Stomach smooth muscle (tissue), 2 donors: Measurements from ENCODE around the gene BMP6.

Experiments
- H3K27ac ChIP-seq: one replicate; pipeline ENCODE4 v1.7.0; 2013; ENCODE audit warnings: mild to moderate bottlenecking, low read length, inconsistent platforms
- H3K27me3 ChIP-seq, 2 donors: one replicate each; pipeline ENCODE4 v1.7.0; 2013; ENCODE audit warnings: low read length in 2 of 2; ENCODE audit not compliant: insufficient read depth in 2 of 2, control insufficient read depth in 1 of 2
- H3K36me3 ChIP-seq, 2 donors: one replicate each; pipeline ENCODE4 v1.7.0; 2013; ENCODE audit warnings: low read length in 2 of 2; ENCODE audit not compliant: control insufficient read depth in 2 of 2, insufficient read depth in 2 of 2
- H3K4me1 ChIP-seq: one replicate; pipeline ENCODE4 v1.7.0; 2013; ENCODE audit warnings: low read length; ENCODE audit not compliant: control insufficient read depth, insufficient read depth
- H3K4me3 ChIP-seq, 2 donors: one replicate each; pipeline ENCODE4 v1.7.0; 2013; ENCODE audit warnings: low read length in 2 of 2
- H3K9ac ChIP-seq, 2 donors: one replicate each; pipeline ENCODE4 v1.7.0; 2013; ENCODE audit warnings: low read length in 2 of 2, mild to moderate bottlenecking in 1 of 2
- H3K9me3 ChIP-seq, 2 donors: one replicate each; pipeline ENCODE4 v1.7.0; 2013; ENCODE audit warnings: low read length in 2 of 2; ENCODE audit not compliant: control insufficient read depth in 2 of 2
- donor health status: healthy.
- donor health status: Pancreatic carcinoma.

BMP6 gene

GRCh38 chr6:7827142-7827541 is 101.2 kb downstream of the BMP6 start:
- no peaks in the 10 kb centered on the region for H3K27me3 ChIP-seq
- H3K9me3 ChIP-seq: no peaks in the 10 kb centered on the region
- H3K36me3 ChIP-seq: no peaks in the 10 kb centered on the region
- no peak overlapping the region for H3K4me3 ChIP-seq
- peaks cover 4% of the 10 kb centered on the region for H3K4me1 ChIP-seq
- H3K27ac ChIP-seq: no peak overlapping the region
- H3K9ac ChIP-seq: no peak overlapping the region

GRCh38 chr6:7828124-7828523 is 102.2 kb downstream of the BMP6 start:
- H3K27ac ChIP-seq: no peak overlapping the region
- peaks cover 4% of the 10 kb centered on the region for H3K4me1 ChIP-seq
- no peak overlapping the region for H3K9ac ChIP-seq
- no peaks in the 10 kb centered on the region for H3K27me3 ChIP-seq
- no peaks in the 10 kb centered on the region for H3K36me3 ChIP-seq
- no peaks in the 10 kb centered on the region for H3K9me3 ChIP-seq
- no peak overlapping the region for H3K4me3 ChIP-seq

DNA sequence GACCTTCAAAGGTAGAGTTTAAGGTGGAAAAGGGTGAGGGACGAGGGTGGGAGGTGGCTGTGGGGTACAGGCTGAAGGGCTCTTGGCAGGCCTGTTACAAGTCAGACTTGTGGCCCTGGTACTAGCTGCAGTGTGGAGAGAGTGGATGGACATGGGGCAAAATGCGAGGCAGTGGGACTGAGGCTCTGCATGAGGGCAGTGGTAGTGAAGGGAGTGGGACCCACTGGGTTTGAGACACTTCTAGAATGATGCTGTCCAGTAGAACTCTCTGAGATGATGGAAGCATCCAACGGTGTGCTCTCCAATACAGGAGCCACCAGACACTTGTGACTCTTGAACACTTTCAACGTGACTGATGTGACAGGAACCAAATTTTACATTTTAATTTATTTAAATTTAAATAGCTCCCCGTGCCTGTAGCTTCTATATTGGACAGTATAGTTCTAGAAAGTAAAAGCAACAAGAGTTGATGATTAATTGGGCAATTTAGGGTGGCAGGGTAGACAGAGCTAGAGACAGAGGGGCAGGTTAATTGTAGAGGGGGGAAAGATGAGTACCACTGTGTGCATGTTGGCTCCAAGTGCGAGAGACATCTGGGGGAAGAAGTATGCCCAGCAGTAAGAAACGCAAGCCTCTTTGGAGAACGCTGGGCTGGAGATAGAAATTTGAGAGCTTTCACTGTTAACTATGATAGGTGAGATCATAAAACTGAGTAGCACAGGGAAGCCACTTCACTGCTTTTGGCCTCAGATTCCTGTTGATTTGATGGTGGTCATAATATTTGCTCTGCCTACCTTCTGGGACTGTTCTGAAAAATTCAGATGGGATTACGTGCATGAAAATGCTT is 107.2 kb downstream of the BMP6 start:
- Histone ChIP-seq H3K9me3 (no peaks in the 10 kb centered on the region), H3K27ac (no peak overlapping the region), H3K9ac (no peak overlapping the region), H3K36me3 (no peaks in the 10 kb centered on the region), H3K27me3 (no peaks in the 10 kb centered on the region), H3K4me1 (peaks cover 4% of the 10 kb centered on the region), H3K4me3 (no peak overlapping the region)

DNA sequence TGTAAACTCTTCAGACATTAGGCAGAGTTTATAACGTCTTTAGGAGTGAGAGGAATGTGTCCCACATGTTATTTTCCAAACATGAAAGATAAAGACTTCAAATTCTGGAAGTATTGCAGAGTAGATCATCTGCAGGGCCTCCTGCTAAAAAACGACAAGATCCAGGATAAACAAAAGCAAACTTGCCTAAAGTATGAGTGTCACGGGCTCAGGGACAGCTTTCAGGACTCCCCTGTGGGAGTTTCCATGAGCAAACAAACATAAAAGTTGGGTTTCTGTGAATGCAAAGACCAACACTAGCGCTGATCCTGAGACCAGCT is 107.8 kb downstream of the BMP6 start:
- Histone ChIP-seq H3K9ac (no peak overlapping the region), H3K36me3 (no peaks in the 10 kb centered on the region), H3K4me3 (no peak overlapping the region), H3K4me1 (no peaks in the 10 kb centered on the region), H3K27me3 (no peaks in the 10 kb centered on the region), H3K27ac (no peak overlapping the region), H3K9me3 (no peaks in the 10 kb centered on the region)

- H3K27me3 ChIP-seq: no peaks in the 10 kb centered on the region
- no peak overlapping the region for H3K27ac ChIP-seq
- H3K36me3 ChIP-seq: no peaks in the 10 kb centered on the region
- H3K4me3 ChIP-seq: no peak overlapping the region
- H3K9ac ChIP-seq: no peak overlapping the region
- H3K4me1 ChIP-seq: no peaks in the 10 kb centered on the region
- no peaks in the 10 kb centered on the region for H3K9me3 ChIP-seq
These were observed 110.6 kb downstream of the BMP6 start for GRCh38 chr6:7836371-7837026.

DNA sequence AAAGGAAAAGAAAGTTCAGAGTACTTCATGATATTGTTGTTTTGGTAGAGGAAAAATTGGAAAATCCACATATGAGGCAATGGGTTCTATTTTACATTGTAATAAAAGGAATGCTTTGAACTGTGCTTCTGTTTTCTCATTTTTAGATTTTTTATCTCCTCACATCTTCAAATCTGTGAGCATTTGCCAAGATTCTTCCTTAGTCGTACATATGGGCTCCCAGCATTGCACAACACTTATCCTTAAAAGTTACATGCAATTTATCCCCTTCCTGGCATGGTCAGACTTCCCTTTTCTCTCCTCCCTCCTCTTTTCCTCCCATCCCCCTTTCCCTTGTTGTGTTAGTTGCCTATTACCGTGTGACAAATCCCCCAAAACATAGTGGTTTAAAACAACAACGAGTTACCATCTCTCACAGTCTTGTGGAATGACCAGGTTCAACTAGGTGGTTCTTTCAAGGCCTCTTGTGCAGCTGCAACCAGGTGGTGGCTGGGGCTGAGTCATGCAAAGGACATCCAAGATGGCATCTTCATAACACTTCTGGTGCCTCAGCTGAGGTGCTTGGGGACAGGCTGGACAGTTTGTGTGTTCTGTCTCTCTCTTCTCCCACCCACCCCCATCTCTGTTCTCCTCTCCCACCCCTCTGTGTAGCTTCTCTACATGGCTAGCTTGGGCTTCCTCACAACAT is 116.0 kb downstream of the BMP6 start:
- Histone ChIP-seq H3K4me3 (no peak overlapping the region), H3K27me3 (no peaks in the 10 kb centered on the region), H3K9ac (no peak overlapping the region), H3K4me1 (no peaks in the 10 kb centered on the region), H3K9me3 (peaks cover 0 to 8% of the 10 kb centered on the region in 2 donors), H3K36me3 (no peaks in the 10 kb centered on the region), H3K27ac (no peak overlapping the region)

GRCh38 chr6:7846966-7847818 is 121.3 kb downstream of the BMP6 start:
- no peak overlapping the region for H3K27ac ChIP-seq
- H3K27me3 ChIP-seq: no peaks in the 10 kb centered on the region
- peaks cover 0 to 8% of the 10 kb centered on the region in 2 donors for H3K9me3 ChIP-seq

GRCh38 chr6:7848229-7848628 is 122.3 kb downstream of the BMP6 start:
- Histone ChIP-seq H3K36me3 (no peaks in the 10 kb centered on the region), H3K9ac (no peak overlapping the region), H3K9me3 (peaks cover 0 to 5% of the 10 kb centered on the region in 2 donors), H3K4me1 (no peaks in the 10 kb centered on the region), H3K4me3 (no peak overlapping the region), H3K27me3 (no peaks in the 10 kb centered on the region), H3K27ac (no peak overlapping the region)

More at GRCh38 chr6:7846966-7847818, 121.3 kb downstream of the BMP6 start:
- H3K9ac ChIP-seq: no peak overlapping the region
- no peaks in the 10 kb centered on the region for H3K4me1 ChIP-seq
- no peaks in the 10 kb centered on the region for H3K36me3 ChIP-seq
- H3K4me3 ChIP-seq: no peak overlapping the region

DNA sequence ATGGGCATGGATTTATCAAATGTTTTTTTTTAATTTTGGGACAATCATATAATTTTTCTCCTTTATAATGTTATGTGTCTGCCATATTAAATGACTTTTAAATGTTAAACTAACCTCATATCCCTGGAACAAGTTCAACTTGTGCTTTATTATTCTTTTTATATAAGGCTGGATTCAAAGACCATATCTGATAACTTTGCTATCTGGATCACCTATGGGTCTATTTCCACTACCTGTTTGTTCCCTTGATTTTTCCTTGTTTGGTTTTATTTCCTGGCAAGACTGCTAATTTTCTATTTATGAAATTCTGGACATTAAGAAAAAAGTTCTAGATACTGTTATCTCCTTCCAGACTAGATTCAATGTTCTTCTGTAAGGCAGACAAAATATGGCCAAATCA is 125.9 kb downstream of the BMP6 start:
- no peaks in the 10 kb centered on the region for H3K27me3 ChIP-seq
- H3K9ac ChIP-seq: no peak overlapping the region
- peaks cover 0 to 5% of the 10 kb centered on the region in 2 donors for H3K9me3 ChIP-seq
- no peak overlapping the region for H3K4me3 ChIP-seq
- H3K36me3 ChIP-seq: no peaks in the 10 kb centered on the region
- H3K4me1 ChIP-seq: no peaks in the 10 kb centered on the region
- no peak overlapping the region for H3K27ac ChIP-seq

DNA sequence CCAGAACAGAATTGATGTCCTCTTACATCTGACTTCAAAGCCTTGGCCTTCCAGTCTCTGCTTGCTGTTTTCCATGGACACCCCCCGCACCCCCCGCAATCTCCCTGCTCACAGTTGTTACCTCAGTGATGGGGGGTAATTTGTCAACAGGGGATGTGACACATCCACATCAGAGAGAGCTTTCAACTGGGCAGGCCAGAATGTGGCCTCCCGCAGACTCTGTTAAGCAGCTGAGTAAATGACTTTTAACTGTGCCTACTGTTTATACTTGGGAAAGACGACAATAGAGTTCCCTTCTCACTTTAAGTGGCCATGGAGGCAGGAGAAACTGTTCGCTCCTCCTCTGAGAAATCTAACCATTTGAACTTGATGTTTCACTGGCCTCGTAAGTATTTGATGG is 133.7 kb downstream of the BMP6 start:
- Histone ChIP-seq H3K9me3 (no peaks in the 10 kb centered on the region), H3K4me3 (no peak overlapping the region), H3K4me1 (no peaks in the 10 kb centered on the region), H3K27ac (no peak overlapping the region), H3K9ac (no peak overlapping the region), H3K36me3 (no peaks in the 10 kb centered on the region), H3K27me3 (no peaks in the 10 kb centered on the region)
